ENCODE measurements around the gene MED27.
"Not testable (repeated sequence)": the region's sequence is repeated elsewhere in the genome, so short reads cannot be mapped to it uniquely, and the experiment has no call there.

The MED27 gene

GRCh38 chr9:131963072-131964030, 116.3 kb downstream of the MED27 start:
- DNase-seq (ENCODE audit: low read depth) = no peak

GRCh38 chr9:131961496-131961880, 118.2 kb downstream of the MED27 start:
- DNase-seq (ENCODE audit: low read depth) = no peak

GRCh38 chr9:131960851-131961495, 118.7 kb downstream of the MED27 start:
- no peak for DNase-seq (ENCODE audit: low read depth)

GRCh38 chr9:131960311-131960710, 119.4 kb downstream of the MED27 start:
- DNase-seq (ENCODE audit: low read depth) = no peak

- DNase-seq (ENCODE audit: low read depth) = no peak
These were observed 119.8 kb downstream of the MED27 start for GRCh38 chr9:131959887-131960286.

- DNase-seq (ENCODE audit: low read depth) = no peak
These were observed 120.6 kb downstream of the MED27 start for GRCh38 chr9:131959056-131959455.

- DNase-seq (ENCODE audit: low read depth) = no peak
These were observed 125.4 kb downstream of the MED27 start for GRCh38 chr9:131954299-131954698.

GRCh38 chr9:131951905-131952304, 127.8 kb downstream of the MED27 start:
- no peak for DNase-seq (ENCODE audit: low read depth)

GRCh38 chr9:131951155-131951554, 128.5 kb downstream of the MED27 start:
- no peak for DNase-seq (ENCODE audit: low read depth)

- no peak for DNase-seq (ENCODE audit: low read depth)
These were observed 129.2 kb downstream of the MED27 start for GRCh38 chr9:131950487-131950886.

- DNase-seq (ENCODE audit: low read depth) = no peak
These were observed 133.5 kb downstream of the MED27 start for GRCh38 chr9:131946180-131946579.

- no peak for DNase-seq (ENCODE audit: low read depth)
These were observed 136.3 kb downstream of the MED27 start for GRCh38 chr9:131943351-131943841.

- DNase-seq (ENCODE audit: low read depth) = no peak
These were observed 137.4 kb downstream of the MED27 start for GRCh38 chr9:131942146-131942720.

- no peak for DNase-seq (ENCODE audit: low read depth)
These were observed 142.2 kb downstream of the MED27 start for GRCh38 chr9:131937451-131937850.

GRCh38 chr9:131936929-131937328, 142.7 kb downstream of the MED27 start:
- DNase-seq (ENCODE audit: low read depth) = no peak

- DNase-seq (ENCODE audit: low read depth) = no peak
These were observed 145.0 kb downstream of the MED27 start for GRCh38 chr9:131934673-131935072.

GRCh38 chr9:131927091-131927490, 152.6 kb downstream of the MED27 start:
- no peak for DNase-seq (ENCODE audit: low read depth)

- DNase-seq (ENCODE audit: low read depth) = no peak
These were observed 153.2 kb downstream of the MED27 start for GRCh38 chr9:131926360-131926922.

GRCh38 chr9:131925677-131926177, 153.9 kb downstream of the MED27 start:
- DNase-seq (ENCODE audit: low read depth) = no peak

GRCh38 chr9:131923766-131924165, 155.9 kb downstream of the MED27 start:
- DNase-seq (ENCODE audit: low read depth) = no peak

GRCh38 chr9:131923132-131923671, 156.5 kb downstream of the MED27 start:
- DNase-seq (ENCODE audit: low read depth) = no peak

- not testable (repeated sequence) for DNase-seq (ENCODE audit: low read depth)
These were observed 158.0 kb downstream of the MED27 start for GRCh38 chr9:131921635-131922034.

All from activated T-helper 1 cell treated with Interleukin-2 at 50 U/mL for 16 hours (primary cell).